Amygdala (tissue), 56 donors: ENCODE measurements around the gene HLCS.
"Not testable (repeated sequence)": the region's sequence is repeated elsewhere in the genome, so short reads cannot be mapped to it uniquely, and the experiment has no call there.

Experiments used
- DNase-seq, 56 donors: peaks; one replicate each; lab custom pipeline; 2025; lab: John Stamatoyannopoulos, UW

HLCS gene

DNA sequence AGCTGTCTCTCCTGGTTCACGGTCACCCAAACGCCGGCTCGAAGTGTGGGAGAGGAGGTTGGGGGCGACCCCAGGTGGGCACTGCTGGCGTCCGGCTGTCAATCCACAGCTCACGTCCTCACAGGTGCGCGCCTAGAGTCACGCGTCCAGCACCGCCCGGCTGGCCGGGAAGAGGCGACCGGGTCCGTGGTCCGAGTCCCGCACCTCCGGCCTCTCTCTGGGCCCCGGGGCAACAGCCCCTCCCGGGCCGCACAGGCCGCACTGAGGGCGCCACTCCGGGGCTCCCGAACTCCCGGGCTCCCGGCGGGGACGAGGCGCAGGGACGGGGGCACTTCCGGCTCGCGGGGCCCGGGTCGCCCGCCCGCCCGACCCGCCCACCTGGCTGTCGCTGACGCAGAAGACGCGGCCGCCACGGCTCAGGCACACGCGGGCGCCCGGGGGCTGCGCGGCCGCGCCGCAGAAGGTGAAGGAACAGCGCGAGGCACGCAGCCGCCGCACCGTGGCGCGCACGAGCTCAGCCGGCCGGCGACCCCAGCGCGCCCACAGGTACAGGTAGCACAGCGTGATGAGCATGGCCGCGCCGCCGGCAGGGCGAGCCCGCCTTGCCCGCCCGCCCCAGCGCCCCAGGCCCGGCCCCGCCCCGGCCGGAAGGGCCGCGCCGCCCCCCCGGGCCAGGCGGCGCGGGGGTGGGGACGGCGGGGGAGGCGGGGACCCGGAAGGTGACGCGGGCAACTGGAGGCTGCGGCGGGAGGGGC, at the start of gene HLCS:
HLCS (minus strand) TSS at position 604 of the 755 bp plus-strand sequence; CDS start at position 573, 31 bp downstream.
- peak in 32 of 56 donors; percentile 15 to 83 (median 45) for DNase-seq

GRCh38 chr21:37009740-37010341, 43.4 kb upstream of the HLCS start:
- peak in 53 of 56 donors; percentile 7 to 81 (median 59) for DNase-seq

GRCh38 chr21:37008724-37009123, 42.3 kb upstream of the HLCS start:
- no peak for DNase-seq

- DNase-seq, result no peak
Measured at GRCh38 chr21:37006486-37007291, 40.2 kb upstream of the HLCS start, which contains the start of gene RIPPLY3. TSS of gene RIPPLY3 (plus strand) at chr21:37006702. CDS start at chr21:37006773, 71 bp downstream.

- DNase-seq, result no peak
Measured at GRCh38 chr21:37005548-37006485, 39.3 kb upstream of the HLCS start.

- DNase-seq, result not testable (repeated sequence)
Measured at GRCh38 chr21:37003917-37004316, 37.4 kb upstream of the HLCS start.

GRCh38 chr21:37002851-37003250, 36.4 kb upstream of the HLCS start:
- DNase-seq, result not testable (repeated sequence)

DNA sequence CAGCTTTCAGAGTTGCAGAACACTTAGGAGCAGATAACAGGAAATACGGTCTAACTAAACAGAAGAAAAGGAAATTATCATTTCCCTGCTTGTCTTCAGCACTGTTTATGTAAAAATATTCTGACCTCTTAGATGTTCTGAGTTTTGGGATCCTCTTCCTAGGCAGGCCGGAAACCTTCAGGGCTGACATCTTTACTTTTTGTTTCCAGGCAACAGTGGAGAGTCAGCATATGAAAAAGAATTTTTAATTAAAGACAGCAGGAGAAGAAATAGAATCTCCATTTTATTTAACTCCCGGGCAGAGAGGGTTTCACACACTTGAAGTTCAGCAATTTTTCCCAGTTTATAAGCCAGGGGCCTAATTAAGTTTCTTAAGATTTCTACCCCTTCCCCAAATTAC, 35.0 kb upstream of the HLCS start:
- DNase-seq, result no peak

- no peak for DNase-seq
Measured at GRCh38 chr21:37000381-37000780, 33.9 kb upstream of the HLCS start.

DNA sequence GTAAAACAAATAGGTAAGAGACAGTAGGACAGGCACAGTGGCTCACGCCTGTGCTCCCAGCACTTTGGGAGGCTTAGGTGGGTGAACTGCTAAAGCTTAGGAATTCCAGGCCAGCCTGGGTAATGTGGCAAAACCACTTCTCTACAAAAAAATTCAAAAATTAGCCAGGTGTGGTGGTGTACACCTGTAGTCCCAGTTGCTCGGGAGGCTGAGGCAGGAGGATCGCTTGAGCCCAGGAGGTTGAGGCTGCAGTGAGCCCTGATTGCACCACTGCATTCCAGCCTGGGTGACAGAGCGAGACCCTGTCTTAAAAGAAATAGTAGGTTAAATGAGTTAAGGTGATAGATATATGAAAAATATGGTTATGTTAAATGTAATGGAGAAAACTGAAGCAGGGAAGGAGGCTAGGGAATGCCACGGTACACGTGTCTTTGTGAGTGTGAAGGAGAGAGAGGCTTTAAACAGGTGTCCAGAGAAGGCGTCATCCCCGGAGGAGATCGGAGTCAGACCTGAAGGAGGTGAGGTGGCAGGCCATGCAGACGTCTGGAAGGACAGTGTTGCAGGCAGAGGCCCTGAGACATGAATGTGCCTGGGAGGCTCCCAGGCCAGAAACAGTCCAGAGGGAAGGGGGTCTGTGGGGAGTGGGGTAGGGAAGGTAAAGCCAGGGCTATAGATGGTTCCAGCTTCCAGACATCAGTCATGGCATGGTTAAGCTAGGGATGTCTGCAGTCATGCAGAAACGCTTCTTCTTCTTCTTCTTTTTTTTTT, 32.8 kb upstream of the HLCS start:
- no peak for DNase-seq

- not testable (repeated sequence) for DNase-seq
Measured at GRCh38 chr21:36995285-36995684, 28.8 kb upstream of the HLCS start.

GRCh38 chr21:36994501-36995158, 28.2 kb upstream of the HLCS start:
- no peak for DNase-seq

- DNase-seq, result no peak
Measured at GRCh38 chr21:36992671-36993070, 26.2 kb upstream of the HLCS start.

DNA sequence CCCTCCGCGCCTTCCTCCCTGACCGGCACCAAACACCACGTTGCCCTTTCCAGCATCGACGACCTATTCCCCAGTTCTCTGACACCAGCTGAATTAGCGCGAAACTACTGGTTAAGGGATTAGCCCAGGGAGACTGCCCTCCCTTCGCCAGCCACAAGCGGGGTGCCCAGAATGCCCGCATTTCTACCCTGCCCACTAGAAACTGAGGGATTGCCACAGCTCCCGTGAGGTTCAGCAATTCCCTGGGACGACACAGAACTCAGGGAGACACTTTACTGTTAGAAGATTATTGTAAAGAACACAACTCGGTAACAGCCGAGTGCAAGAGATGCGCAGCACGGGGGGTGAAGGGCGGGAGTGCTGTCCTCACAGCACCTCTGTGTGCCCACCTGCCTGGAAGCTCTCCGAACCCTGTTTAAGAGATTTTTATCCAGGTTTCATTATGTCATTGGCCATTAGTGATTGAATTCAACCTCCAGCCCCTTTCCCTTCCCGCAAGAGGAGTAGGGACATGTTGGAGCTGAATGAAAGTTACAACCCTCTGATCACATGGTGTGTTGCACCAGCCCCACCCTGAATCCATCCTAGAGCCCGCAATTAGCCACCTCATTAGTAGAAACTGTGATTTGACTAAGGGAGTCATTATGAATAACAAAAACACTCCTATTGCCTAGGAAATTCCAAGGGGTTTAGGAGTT, 24.2 kb upstream of the HLCS start:
- DNase-seq, result peak in 2 of 56 donors; percentile 44 to 47

GRCh38 chr21:36989699-36990507, 23.4 kb upstream of the HLCS start:
- peak in 55 of 56 donors; percentile 32 to 99 (median 87) for DNase-seq

DNA sequence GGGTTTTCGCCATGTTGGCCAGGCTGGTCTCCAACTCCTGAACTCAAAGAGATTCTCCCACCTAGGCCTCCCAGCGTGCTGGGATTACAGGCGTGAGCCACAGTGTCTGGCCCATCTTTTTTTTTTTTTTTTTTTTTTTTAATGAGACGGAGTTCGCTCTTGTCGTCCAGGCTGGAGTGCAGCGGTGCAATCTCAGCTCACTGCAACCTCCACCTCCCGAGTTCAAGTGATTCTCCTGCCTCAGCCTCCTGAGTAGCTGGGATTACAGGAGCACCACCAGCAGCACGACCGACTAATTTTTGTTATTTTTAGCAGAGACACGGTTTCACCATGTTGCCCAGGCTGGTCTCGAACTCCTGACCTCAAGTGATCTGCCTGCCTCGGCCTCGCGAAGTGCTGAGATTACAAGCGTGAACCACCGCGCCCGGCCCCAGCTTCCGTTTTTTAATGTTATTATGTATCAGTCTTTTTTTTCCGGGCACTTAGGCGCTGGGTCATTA, 22.8 kb upstream of the HLCS start:
- not testable (repeated sequence) for DNase-seq

DNA sequence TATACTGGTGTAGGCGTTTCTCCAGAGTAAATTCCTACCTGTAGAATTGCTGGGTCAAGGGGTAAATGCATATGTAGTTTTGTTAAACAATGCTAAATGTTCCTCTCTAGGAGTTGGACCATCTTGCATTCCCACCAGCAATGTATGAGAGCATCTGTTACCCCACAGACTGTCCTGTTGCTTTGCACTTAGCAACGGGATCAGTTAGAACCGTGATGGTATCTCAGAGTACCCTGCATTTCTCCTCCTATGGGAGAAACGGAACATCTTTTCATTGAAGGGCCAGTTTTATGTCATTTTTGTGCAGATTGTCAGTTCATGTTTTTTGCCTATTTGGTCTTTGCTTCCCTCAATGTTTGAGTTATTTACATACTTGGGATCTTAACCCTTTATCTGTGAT, 22.1 kb upstream of the HLCS start:
- no peak for DNase-seq
